Measurements from ENCODE around the gene HYAL2.

HYAL2 gene

GRCh38 chr3:50278123-50278879 lies 44.2 kb downstream of the HYAL2 start (continued):
- TF ChIP-seq, protein P1, sequence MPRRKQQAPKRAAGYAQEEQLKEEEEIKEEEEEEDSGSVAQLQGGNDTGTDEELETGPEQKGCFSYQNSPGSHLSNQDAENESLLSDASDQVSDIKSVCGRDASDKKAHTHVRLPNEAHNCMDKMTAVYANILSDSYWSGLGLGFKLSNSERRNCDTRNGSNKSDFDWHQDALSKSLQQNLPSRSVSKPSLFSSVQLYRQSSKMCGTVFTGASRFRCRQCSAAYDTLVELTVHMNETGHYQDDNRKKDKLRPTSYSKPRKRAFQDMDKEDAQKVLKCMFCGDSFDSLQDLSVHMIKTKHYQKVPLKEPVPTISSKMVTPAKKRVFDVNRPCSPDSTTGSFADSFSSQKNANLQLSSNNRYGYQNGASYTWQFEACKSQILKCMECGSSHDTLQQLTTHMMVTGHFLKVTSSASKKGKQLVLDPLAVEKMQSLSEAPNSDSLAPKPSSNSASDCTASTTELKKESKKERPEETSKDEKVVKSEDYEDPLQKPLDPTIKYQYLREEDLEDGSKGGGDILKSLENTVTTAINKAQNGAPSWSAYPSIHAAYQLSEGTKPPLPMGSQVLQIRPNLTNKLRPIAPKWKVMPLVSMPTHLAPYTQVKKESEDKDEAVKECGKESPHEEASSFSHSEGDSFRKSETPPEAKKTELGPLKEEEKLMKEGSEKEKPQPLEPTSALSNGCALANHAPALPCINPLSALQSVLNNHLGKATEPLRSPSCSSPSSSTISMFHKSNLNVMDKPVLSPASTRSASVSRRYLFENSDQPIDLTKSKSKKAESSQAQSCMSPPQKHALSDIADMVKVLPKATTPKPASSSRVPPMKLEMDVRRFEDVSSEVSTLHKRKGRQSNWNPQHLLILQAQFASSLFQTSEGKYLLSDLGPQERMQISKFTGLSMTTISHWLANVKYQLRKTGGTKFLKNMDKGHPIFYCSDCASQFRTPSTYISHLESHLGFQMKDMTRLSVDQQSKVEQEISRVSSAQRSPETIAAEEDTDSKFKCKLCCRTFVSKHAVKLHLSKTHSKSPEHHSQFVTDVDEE (CRISPR knock-in tag; IDR thresholded peaks at IDR 0.05), result no peak
- TF ChIP-seq PATZ1 (CRISPR knock-in tag; IDR thresholded peaks at IDR 0.05; ENCODE audit: borderline replicate concordance) (no peak), ZNF565 (CRISPR knock-in tag; conservative IDR thresholded peaks at IDR 0.05; ENCODE audit: low read depth) (no peak), RARB (CRISPR knock-in tag; IDR thresholded peaks at IDR 0.05) (no peak)

GRCh38 chr3:50276762-50277101 lies 45.8 kb downstream of the HYAL2 start:
- TF ChIP-seq BACH2 (CRISPR knock-in tag; IDR thresholded peaks at IDR 0.05; ENCODE audit: borderline replicate concordance) (no peak), RARB (CRISPR knock-in tag; IDR thresholded peaks at IDR 0.05) (no peak), ISL1 (CRISPR knock-in tag; IDR thresholded peaks at IDR 0.05) (no peak), OSR1 (CRISPR knock-in tag; IDR thresholded peaks at IDR 0.05) (no peak), SNAI2 (CRISPR knock-in tag; IDR thresholded peaks at IDR 0.05) (no peak), PATZ1 (CRISPR knock-in tag; IDR thresholded peaks at IDR 0.05; ENCODE audit: borderline replicate concordance) (no peak), PPARA (CRISPR knock-in tag; IDR thresholded peaks at IDR 0.05; ENCODE audit: borderline replicate concordance) (no peak), ARNTL (CRISPR knock-in tag; IDR thresholded peaks at IDR 0.05; ENCODE audit: borderline replicate concordance, low read depth) (no peak), ZFP30 (CRISPR knock-in tag; IDR thresholded peaks at IDR 0.05) (no peak), CSDC2 (CRISPR knock-in tag; IDR thresholded peaks at IDR 0.05) (no peak), GLIS3 (CRISPR knock-in tag; IDR thresholded peaks at IDR 0.05) (no peak)
- TF ChIP-seq, protein P1 (CRISPR knock-in tag; IDR thresholded peaks at IDR 0.05), result no peak
- no peak for ATAC-seq

DNA sequence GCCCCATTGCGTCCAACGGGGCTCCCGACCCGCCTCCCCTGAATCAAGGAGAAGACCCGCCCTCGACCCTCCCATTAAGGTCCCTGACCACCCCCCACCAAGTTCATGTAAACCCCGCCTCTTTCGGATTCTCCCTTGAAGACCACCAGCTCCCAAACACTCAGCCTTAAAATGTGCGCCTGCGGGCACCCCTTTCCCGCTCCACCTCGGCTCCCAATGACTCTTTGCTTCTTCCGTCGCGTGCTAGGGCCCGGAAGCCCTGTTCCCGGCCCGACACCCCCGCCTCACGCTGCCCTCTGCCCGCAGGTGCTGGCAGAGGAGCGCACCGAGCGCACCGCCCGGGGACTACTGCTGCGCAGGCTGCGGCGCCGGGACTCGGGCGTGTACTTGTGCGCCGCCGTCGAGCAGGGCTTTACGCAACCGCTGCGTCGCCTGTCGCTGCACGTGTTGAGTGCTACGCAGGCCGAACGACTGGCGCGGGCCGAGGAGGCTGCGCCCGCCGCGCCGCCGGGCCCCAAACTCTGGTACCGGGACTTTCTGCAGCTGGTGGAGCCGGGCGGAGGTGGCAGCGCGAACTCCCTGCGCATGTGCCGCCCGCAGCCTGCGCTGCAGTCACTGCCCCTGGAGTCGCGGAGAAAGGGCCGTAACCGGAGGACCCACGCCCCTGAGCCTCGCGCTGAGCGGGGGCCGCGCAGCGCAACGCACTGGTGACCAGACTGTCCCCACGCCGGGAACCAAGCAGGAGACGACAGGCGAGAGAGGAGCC lies 46.4 kb downstream of the HYAL2 start:
- no peak for ATAC-seq
- TF ChIP-seq CSDC2 (CRISPR knock-in tag; IDR thresholded peaks at IDR 0.05) (no peak), ISL1 (CRISPR knock-in tag; IDR thresholded peaks at IDR 0.05) (no peak), OSR1 (CRISPR knock-in tag; IDR thresholded peaks at IDR 0.05) (no peak), ARNTL (CRISPR knock-in tag; IDR thresholded peaks at IDR 0.05; ENCODE audit: borderline replicate concordance, low read depth) (no peak), TCF4 (CRISPR knock-in tag; IDR thresholded peaks at IDR 0.05; ENCODE audit: borderline replicate concordance) (no peak), GLIS3 (CRISPR knock-in tag; IDR thresholded peaks at IDR 0.05) (no peak), ZFP30 (CRISPR knock-in tag; IDR thresholded peaks at IDR 0.05) (no peak), ZNF70 (CRISPR knock-in tag; IDR thresholded peaks at IDR 0.05) (no peak), ZC3H10 (CRISPR knock-in tag; IDR thresholded peaks at IDR 0.05) (no peak)
- TF ChIP-seq, protein P2, sequence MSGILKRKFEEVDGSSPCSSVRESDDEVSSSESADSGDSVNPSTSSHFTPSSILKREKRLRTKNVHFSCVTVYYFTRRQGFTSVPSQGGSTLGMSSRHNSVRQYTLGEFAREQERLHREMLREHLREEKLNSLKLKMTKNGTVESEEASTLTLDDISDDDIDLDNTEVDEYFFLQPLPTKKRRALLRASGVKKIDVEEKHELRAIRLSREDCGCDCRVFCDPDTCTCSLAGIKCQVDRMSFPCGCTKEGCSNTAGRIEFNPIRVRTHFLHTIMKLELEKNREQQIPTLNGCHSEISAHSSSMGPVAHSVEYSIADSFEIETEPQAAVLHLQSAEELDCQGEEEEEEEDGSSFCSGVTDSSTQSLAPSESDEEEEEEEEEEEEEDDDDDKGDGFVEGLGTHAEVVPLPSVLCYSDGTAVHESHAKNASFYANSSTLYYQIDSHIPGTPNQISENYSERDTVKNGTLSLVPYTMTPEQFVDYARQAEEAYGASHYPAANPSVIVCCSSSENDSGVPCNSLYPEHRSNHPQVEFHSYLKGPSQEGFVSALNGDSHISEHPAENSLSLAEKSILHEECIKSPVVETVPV (CRISPR knock-in tag; IDR thresholded peaks at IDR 0.05), result no peak
- TF ChIP-seq, protein P3, sequence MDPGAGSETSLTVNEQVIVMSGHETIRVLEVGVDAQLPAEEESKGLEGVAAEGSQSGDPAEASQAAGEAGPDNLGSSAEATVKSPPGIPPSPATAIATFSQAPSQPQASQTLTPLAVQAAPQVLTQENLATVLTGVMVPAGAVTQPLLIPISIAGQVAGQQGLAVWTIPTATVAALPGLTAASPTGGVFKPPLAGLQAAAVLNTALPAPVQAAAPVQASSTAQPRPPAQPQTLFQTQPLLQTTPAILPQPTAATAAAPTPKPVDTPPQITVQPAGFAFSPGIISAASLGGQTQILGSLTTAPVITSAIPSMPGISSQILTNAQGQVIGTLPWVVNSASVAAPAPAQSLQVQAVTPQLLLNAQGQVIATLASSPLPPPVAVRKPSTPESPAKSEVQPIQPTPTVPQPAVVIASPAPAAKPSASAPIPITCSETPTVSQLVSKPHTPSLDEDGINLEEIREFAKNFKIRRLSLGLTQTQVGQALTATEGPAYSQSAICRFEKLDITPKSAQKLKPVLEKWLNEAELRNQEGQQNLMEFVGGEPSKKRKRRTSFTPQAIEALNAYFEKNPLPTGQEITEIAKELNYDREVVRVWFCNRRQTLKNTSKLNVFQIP (CRISPR knock-in tag; IDR thresholded peaks at IDR 0.05; ENCODE audit: borderline replicate concordance, low read depth), result no peak
- TF ChIP-seq, protein P1 (CRISPR knock-in tag; IDR thresholded peaks at IDR 0.05), result no peak

Measured in SK-N-SH treated with all-trans-retinoic acid at 6 μM for 48 hours (cell line).